Endodermal cell (in vitro differentiated cells): Measurements from ENCODE around the gene OTOA. TPM values are rescaled to one million over a fixed set of nuclear protein-coding genes. Genes with fewer than 3 reads are reported as not detected.
"Not testable (repeated sequence)": the region's sequence is repeated elsewhere in the genome, so short reads cannot be mapped to it uniquely, and the experiment has no call there.

Experiments used
- DNase-seq: peaks from one replicate; pipeline ENCODE4 v3.0.0-alpha.2; 2017
- H3K27ac ChIP-seq: 2 replicates; pipeline ENCODE4 v1.5.1; 2013; ENCODE audit warnings: mild to moderate bottlenecking, low read depth, low read length, moderate library complexity
- H3K27me3 ChIP-seq: 2 replicates; pipeline ENCODE4 v1.6.1; 2013; ENCODE audit warnings: mild to moderate bottlenecking, low read length, moderate library complexity; ENCODE audit not compliant: insufficient read depth, control insufficient read depth, poor library complexity, severe bottlenecking
- H3K36me3 ChIP-seq: 2 replicates; pipeline ENCODE4 v1.7.0; 2013; ENCODE audit warnings: mild to moderate bottlenecking, low read length, moderate library complexity; ENCODE audit not compliant: control insufficient read depth, insufficient read depth
- H3K4me1 ChIP-seq: one replicate; pipeline ENCODE4 v1.7.0; 2013; ENCODE audit warnings: low read length; ENCODE audit not compliant: control insufficient read depth, insufficient read depth
- H3K4me3 ChIP-seq: 2 replicates; pipeline ENCODE4 v1.5.1; 2013; ENCODE audit warnings: mild to moderate bottlenecking, low read length, moderate library complexity
- H3K9ac ChIP-seq: 2 replicates; pipeline ENCODE4 v1.6.1; 2013; ENCODE audit warnings: mild to moderate bottlenecking, low read length, moderate library complexity; ENCODE audit not compliant: poor library complexity, severe bottlenecking; ENCODE audit errors: extremely low read depth
- H3K9me3 ChIP-seq: 2 replicates; pipeline ENCODE4 v1.6.1; 2013; ENCODE audit warnings: mild to moderate bottlenecking, low read length, moderate library complexity; ENCODE audit not compliant: control insufficient read depth
- H3K27ac Mint-ChIP-seq: 2 replicates; pipeline ENCODE4 v1.8.0; 2020; ENCODE audit warnings: mixed read lengths
- H3K27me3 Mint-ChIP-seq: 2 replicates; pipeline ENCODE4 v1.8.0; 2021; ENCODE audit warnings: mild to moderate bottlenecking, mixed read lengths; ENCODE audit not compliant: insufficient read depth
- H3K36me3 Mint-ChIP-seq: 2 replicates; pipeline ENCODE4 v1.8.0; 2020; ENCODE audit warnings: low read depth, mixed read lengths
- H3K4me1 Mint-ChIP-seq: 2 replicates; pipeline ENCODE4 v1.8.0; 2020; ENCODE audit warnings: mixed read lengths
- H3K4me3 Mint-ChIP-seq: 2 replicates; pipeline ENCODE4 v1.8.0; 2020; ENCODE audit warnings: mild to moderate bottlenecking, moderate library complexity, mixed read lengths
- H3K9me3 Mint-ChIP-seq: 2 replicates; pipeline ENCODE4 v1.8.0; 2020; ENCODE audit warnings: mild to moderate bottlenecking, mixed read lengths
- WGBS, 2 experiments: methylation state at CpG; one replicate each; pipeline versions ENCODE4 v1.1.5 to v1.1.7; 2013; ENCODE audit warnings: missing lambda C conversion rate in 2 of 2, mixed read lengths in 1 of 2; ENCODE audit not compliant: insufficient coverage in 1 of 2, insufficient read length in 1 of 2; 5-methylcytosine and 5-hydroxymethylcytosine counted together
- total RNA-seq, 2 donors: library from RNA; stranded (reverse); fragmentation: NEBNext Ultra II Directional in 1 of 2; extraction: Animal tissue kit (Norgen Biotek cat#: 25700) in 1 of 2; gene quantifications; 2 replicates in 1 of 2; 3 replicates in 1 of 2; pipeline ENCODE4 v1.2.1, GENCODE V29; 2021
- TF ChIP-seq, protein P1 (sequence below): fragments of 200-600 bp; sonication (generic); conservative IDR thresholded peaks from 2 replicates; pipeline ENCODE4 v1.5.0; 2021; ENCODE audit warnings: antibody characterized with exemption, mild to moderate bottlenecking

OTOA gene
- total RNA-seq, 2 donors from 2014 or later, result 0.07 to 0.09 TPM

DNA sequence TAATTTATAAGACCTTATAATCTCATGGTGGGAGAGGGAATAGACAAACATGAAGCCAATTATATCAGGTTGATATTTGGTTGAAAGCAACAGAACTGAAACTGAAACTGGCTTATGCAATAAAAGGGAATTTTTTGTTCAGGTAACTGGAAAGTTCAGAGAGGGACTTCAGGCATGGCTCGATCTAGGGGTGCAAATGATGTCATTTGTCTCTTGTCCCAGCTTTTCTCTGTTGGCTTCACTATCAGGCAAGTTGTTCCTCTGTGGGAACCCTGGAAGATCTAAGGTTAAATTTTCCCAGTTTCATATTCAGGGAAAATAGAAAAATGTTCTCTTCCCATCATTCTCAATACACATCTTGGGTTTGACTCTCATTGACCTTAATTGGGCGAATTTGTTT lies 59.8 kb downstream of the OTOA start:
- Mint-ChIP-seq H3K36me3 (no peaks in the 10 kb centered on the region), H3K4me3 (no peak overlapping the region), H3K27me3 (no peaks in the 10 kb centered on the region), H3K9me3 (no peaks in the 10 kb centered on the region), H3K27ac (no peak overlapping the region), H3K4me1 (no peaks in the 10 kb centered on the region)
- H3K27ac ChIP-seq, result no peak overlapping the region
- no peak for DNase-seq
- no peak overlapping the region for H3K9ac ChIP-seq
- TF ChIP-seq, protein P1, sequence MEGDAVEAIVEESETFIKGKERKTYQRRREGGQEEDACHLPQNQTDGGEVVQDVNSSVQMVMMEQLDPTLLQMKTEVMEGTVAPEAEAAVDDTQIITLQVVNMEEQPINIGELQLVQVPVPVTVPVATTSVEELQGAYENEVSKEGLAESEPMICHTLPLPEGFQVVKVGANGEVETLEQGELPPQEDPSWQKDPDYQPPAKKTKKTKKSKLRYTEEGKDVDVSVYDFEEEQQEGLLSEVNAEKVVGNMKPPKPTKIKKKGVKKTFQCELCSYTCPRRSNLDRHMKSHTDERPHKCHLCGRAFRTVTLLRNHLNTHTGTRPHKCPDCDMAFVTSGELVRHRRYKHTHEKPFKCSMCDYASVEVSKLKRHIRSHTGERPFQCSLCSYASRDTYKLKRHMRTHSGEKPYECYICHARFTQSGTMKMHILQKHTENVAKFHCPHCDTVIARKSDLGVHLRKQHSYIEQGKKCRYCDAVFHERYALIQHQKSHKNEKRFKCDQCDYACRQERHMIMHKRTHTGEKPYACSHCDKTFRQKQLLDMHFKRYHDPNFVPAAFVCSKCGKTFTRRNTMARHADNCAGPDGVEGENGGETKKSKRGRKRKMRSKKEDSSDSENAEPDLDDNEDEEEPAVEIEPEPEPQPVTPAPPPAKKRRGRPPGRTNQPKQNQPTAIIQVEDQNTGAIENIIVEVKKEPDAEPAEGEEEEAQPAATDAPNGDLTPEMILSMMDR, result no peak
- WGBS, 2 experiments, result 83 to 92% methylated on average over 2 of the region's 2 CpGs
- no peaks in the 10 kb centered on the region for H3K36me3 ChIP-seq
- no peaks in the 10 kb centered on the region for H3K9me3 ChIP-seq
- peaks cover 5% of the 10 kb centered on the region for H3K27me3 ChIP-seq
- no peaks in the 10 kb centered on the region for H3K4me1 ChIP-seq
- H3K4me3 ChIP-seq, result no peak overlapping the region

DNA sequence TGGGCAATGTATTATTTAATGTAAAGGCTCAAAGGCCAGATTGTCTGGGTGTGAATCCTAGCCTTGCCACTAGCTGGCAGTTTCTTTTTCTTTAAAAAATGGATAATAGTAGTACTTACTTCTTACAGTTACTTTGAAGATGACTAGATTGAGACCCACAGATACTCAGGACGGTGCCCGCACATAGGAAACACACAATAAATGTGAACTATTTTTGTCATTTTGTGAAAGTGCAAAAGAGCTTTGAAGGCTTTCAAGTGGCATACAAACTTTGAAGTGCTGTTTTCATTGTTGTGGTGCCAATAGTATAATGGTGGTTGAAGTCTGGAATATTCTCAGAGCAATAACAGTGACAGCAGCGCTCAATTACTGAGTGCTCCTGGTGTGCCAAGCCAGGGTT lies 63.6 kb downstream of the OTOA start:
- TF ChIP-seq, protein P1, result peak; percentile 12
- Histone ChIP-seq H3K9me3 (no peaks in the 10 kb centered on the region), H3K4me3 (no peak overlapping the region), H3K27ac (no peak overlapping the region), H3K9ac (no peak overlapping the region), H3K4me1 (no peaks in the 10 kb centered on the region), H3K36me3 (no peaks in the 10 kb centered on the region), H3K27me3 (peaks cover 5% of the 10 kb centered on the region)
- H3K9me3 Mint-ChIP-seq, result no peaks in the 10 kb centered on the region
- no peak overlapping the region for H3K27ac Mint-ChIP-seq
- no peaks in the 10 kb centered on the region for H3K36me3 Mint-ChIP-seq
- 94 to 97% methylated on average over 3 of the region's 3 CpGs for WGBS, 2 experiments
- H3K27me3 Mint-ChIP-seq, result no peaks in the 10 kb centered on the region
- no peaks in the 10 kb centered on the region for H3K4me1 Mint-ChIP-seq
- no peak overlapping the region for H3K4me3 Mint-ChIP-seq
- no peak for DNase-seq

DNA sequence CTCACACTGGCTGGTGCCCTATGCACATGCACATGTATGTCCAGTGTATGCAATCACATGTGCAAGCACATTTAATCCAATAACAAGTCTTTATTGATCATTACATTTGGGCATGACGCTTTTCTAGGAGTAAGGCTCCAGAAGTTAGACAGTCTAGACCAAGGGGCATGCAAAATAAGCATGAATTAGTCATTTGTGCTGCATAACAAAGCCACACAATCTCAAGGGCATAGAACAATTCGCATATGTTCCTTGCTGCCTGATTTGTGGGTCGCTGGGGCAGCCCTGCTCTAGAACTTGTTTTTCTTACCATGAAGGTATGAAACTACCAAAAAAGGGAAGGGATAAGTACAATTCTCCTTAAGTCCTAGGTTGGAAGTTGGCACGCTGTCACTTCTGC lies 67.5 kb downstream of the OTOA start:
- not testable (repeated sequence) for H3K36me3 ChIP-seq, H3K27me3 Mint-ChIP-seq, H3K9me3 Mint-ChIP-seq, H3K27ac ChIP-seq, H3K36me3 Mint-ChIP-seq, DNase-seq, H3K4me1 Mint-ChIP-seq, H3K4me3 Mint-ChIP-seq, H3K4me3 ChIP-seq, H3K27ac Mint-ChIP-seq, H3K9ac ChIP-seq, H3K9me3 ChIP-seq, H3K4me1 ChIP-seq, H3K27me3 ChIP-seq
- 81 to 90% methylated on average over 3 to 4 of the region's 4 CpGs for WGBS, 2 experiments

DNA sequence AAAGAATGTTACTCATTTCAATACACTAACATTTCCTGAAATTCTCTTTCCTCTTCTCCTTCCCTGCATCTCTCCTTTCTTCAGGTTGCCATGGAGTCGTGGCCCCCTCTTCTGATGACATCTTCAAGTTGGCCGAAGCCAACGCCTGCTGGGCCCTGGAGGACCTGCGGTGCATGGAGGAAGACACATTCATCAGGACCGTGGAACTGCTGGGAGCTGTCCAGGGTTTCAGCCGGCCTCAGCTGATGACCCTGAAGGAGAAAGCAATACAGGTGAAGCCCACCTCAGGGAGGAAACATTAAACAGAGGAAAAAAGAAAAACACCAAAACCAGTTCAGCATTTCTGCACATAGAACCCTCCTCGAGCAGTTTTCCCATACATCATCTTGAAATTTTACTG lies 76.9 kb downstream of the OTOA start:
- no CpG with 5 or more reads among the region's 7 CpGs for WGBS, 2 experiments
- H3K36me3 Mint-ChIP-seq, H3K9me3 Mint-ChIP-seq, H3K27ac ChIP-seq, H3K27me3 ChIP-seq, H3K9ac ChIP-seq, H3K4me1 ChIP-seq, H3K4me3 Mint-ChIP-seq, DNase-seq, H3K9me3 ChIP-seq, H3K27me3 Mint-ChIP-seq, H3K4me3 ChIP-seq, H3K27ac Mint-ChIP-seq, H3K4me1 Mint-ChIP-seq, H3K36me3 ChIP-seq: not testable (repeated sequence)

DNA sequence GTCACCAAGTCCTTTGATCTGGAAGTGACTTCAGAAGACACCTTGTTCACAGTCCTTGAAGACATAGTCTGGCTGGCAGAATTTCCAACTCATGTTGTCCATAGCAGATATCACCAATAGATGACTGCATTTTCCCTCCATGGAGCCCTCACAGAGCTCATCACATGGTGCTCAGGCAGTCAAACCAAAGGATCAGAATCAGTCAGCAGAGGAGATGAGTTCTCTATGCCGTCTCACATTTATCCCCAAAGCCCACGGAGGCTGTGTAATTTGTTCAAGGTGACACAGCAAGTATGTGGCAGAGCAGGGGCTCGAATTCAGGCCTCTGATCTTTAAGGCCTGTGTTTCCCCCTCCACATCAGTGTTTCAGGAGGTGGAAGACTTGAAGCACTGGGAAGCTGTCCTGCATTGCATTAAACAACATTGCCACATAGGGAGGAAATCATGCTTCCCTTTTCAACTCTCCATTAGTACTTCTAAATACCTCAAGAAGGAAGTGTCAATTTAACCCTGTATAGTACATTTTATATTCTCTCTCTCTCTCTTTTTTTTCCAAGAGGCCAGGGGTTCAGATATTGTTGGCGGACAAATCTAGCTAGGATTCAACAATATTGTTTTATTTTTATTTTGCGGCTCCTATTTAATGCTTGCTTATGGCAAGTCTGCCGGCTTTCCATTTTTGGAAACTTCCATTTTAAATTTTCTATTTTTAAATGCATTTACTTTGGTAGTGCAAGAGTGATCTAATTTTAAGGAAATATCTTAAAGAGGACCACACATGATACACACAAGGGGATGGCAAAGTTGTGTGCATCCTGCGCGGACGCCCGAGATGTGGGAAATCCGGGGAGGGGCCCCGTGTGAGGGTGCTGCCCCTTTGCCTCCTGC lies 92.7 kb downstream of the OTOA start:
- not testable (repeated sequence) for H3K4me1 Mint-ChIP-seq

More for the DNA sequence above, 92.7 kb downstream of the OTOA start:
- H3K36me3 ChIP-seq, H3K27ac ChIP-seq, H3K4me3 Mint-ChIP-seq, H3K9ac ChIP-seq, H3K36me3 Mint-ChIP-seq, H3K27ac Mint-ChIP-seq, H3K4me1 ChIP-seq, H3K27me3 ChIP-seq, H3K4me3 ChIP-seq, H3K9me3 ChIP-seq, H3K9me3 Mint-ChIP-seq: not testable (repeated sequence)
- H3K27me3 Mint-ChIP-seq, result peaks cover 11% of the 10 kb centered on the region
- WGBS, 2 experiments, result 68% methylated on average over 2 of the region's 12 CpGs; no CpG with 5 or more reads in 1 of the 2 experiments
- peak; percentile 11 for DNase-seq
